OCI-LY1 (cell line): ENCODE measurements around the gene ATP5F1D.

Source experiments
- CTCF ChIP-seq: fragments of 200-600 bp; sonication (generic), shearing (Covaris generic); IDR thresholded peaks from 2 replicates; pipeline ENCODE4 v1.5.1; 2017; ENCODE audit warnings: mild to moderate bottlenecking, antibody characterized with exemption, low read length, moderate library complexity, mixed read lengths
- EZH2 ChIP-seq: fragments of 200-600 bp; sonication (generic), shearing (Covaris generic); IDR thresholded peaks from 2 replicates; pipeline ENCODE4 v1.8.0; 2017; ENCODE audit warnings: borderline replicate concordance, mixed run types, mild to moderate bottlenecking, antibody characterized with exemption, low read length, moderate library complexity, mixed read lengths

- TF ChIP-seq CTCF (no peak), EZH2 (no peak)
Observed at GRCh38 chr19:1267477-1268225, 26.1 kb downstream of the ATP5F1D start.
